Measurements from ENCODE around the gene POLR2M. TPM values are rescaled to one million over a fixed set of nuclear protein-coding genes. Genes with fewer than 3 reads are reported as not detected.

Gene POLR2M
- total RNA-seq, 1 donor from 2014 or later = 1,069 TPM

DNA sequence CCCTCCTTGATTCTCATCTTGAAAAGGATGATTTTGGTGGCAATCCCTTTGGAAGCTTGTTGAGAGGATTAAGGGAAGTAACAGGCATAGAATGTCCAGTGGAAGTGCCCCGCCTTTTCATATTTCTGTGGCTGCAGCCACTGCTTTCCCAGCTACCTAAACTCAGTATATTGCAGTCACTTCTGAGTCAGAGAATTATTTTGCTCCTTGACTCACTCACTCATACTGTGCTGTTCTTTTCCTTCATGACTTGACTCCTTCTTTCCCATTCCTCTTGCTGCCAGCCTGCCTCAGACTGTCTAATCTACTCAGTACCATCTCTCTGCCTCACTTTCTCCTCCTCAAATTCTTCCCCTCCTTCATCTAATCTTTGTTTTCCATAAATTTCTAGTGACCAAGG, 26.5 kb upstream of the POLR2M start:
- Histone ChIP-seq H2AFZ (replicated peaks) (no peak overlapping the region), H3K4me3 (no peak overlapping the region), H3K36me3 (no peaks in the 10 kb centered on the region), H3K79me2 (ENCODE audit: low read depth) (no peaks in the 10 kb centered on the region), H3K9ac (no peak overlapping the region), H3K9me3 (ENCODE audit: low read depth) (no peaks in the 10 kb centered on the region), H3K27me3 (no peaks in the 10 kb centered on the region), H3K4me2 (no peak overlapping the region), H3F3A (ENCODE audit: low read depth) (no peaks in the 10 kb centered on the region), H4K20me1 (ENCODE audit: low read depth) (no peaks in the 10 kb centered on the region), H3K27ac (no peak overlapping the region), H3K4me1 (no peaks in the 10 kb centered on the region)
- H3K4me1 Mint-ChIP-seq = no peaks in the 10 kb centered on the region
- H3K4me3 Mint-ChIP-seq = no peak overlapping the region
- peaks cover 6% of the 10 kb centered on the region for H3K27me3 Mint-ChIP-seq (ENCODE audit: insufficient read depth, low read depth)
- TF ChIP-seq, protein P1, sequence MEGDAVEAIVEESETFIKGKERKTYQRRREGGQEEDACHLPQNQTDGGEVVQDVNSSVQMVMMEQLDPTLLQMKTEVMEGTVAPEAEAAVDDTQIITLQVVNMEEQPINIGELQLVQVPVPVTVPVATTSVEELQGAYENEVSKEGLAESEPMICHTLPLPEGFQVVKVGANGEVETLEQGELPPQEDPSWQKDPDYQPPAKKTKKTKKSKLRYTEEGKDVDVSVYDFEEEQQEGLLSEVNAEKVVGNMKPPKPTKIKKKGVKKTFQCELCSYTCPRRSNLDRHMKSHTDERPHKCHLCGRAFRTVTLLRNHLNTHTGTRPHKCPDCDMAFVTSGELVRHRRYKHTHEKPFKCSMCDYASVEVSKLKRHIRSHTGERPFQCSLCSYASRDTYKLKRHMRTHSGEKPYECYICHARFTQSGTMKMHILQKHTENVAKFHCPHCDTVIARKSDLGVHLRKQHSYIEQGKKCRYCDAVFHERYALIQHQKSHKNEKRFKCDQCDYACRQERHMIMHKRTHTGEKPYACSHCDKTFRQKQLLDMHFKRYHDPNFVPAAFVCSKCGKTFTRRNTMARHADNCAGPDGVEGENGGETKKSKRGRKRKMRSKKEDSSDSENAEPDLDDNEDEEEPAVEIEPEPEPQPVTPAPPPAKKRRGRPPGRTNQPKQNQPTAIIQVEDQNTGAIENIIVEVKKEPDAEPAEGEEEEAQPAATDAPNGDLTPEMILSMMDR (IDR thresholded peaks at IDR 0.05) = no peak
- TF ChIP-seq EZH2 (IDR thresholded peaks at IDR 0.05) (no peak), EZH2phosphoT487 (IDR thresholded peaks at IDR 0.05) (no peak)
- H3K36me3 Mint-ChIP-seq = no peaks in the 10 kb centered on the region
- no peaks in the 10 kb centered on the region for H3K9me3 Mint-ChIP-seq
- no peak for DNase-seq (ENCODE audit: low spot score)
- no peak overlapping the region for H3K27ac Mint-ChIP-seq

DNA sequence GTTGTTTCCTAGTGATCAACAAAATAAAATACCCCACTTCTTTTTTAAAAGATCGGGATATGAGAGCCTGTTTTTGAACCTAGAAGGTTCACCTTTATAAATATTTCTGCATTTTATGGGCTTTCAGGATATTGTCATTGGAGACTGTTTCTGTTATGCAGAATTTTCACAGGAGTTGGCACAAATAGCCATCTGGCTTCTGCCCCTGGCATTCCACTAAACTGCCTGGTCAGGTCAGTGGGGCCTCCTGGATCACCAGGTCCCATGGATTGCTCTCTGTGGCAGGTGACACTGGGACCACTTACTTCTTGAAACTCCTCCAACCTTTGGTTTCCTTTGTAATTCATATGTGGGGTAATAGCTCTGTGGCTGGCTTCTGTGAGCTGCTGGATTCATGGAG, 25.5 kb upstream of the POLR2M start:
- no peaks in the 10 kb centered on the region for H3K4me1 ChIP-seq
- peaks cover 6% of the 10 kb centered on the region for H3K27me3 Mint-ChIP-seq (ENCODE audit: insufficient read depth, low read depth)
- H3K4me2 ChIP-seq = no peak overlapping the region
- H3K9ac ChIP-seq = no peak overlapping the region
- no peaks in the 10 kb centered on the region for H3F3A ChIP-seq (ENCODE audit: low read depth)
- TF ChIP-seq, protein P1 (IDR thresholded peaks at IDR 0.05) = no peak
- TF ChIP-seq EZH2phosphoT487 (IDR thresholded peaks at IDR 0.05) (no peak), EZH2 (IDR thresholded peaks at IDR 0.05) (no peak)
- no peaks in the 10 kb centered on the region for H4K20me1 ChIP-seq (ENCODE audit: low read depth)
- no peak overlapping the region for H3K4me3 ChIP-seq
- no peak for DNase-seq (ENCODE audit: low spot score)
- peaks cover 4% of the 10 kb centered on the region for H3K4me1 Mint-ChIP-seq
- H3K9me3 Mint-ChIP-seq = no peaks in the 10 kb centered on the region
- H3K27ac ChIP-seq = no peak overlapping the region
- no peaks in the 10 kb centered on the region for H3K9me3 ChIP-seq (ENCODE audit: low read depth)
- H2AFZ ChIP-seq (replicated peaks) = no peak overlapping the region
- H3K36me3 Mint-ChIP-seq = no peaks in the 10 kb centered on the region
- H3K27me3 ChIP-seq = no peaks in the 10 kb centered on the region
- H3K4me3 Mint-ChIP-seq = no peak overlapping the region
- no peaks in the 10 kb centered on the region for H3K79me2 ChIP-seq (ENCODE audit: low read depth)
- no peaks in the 10 kb centered on the region for H3K36me3 ChIP-seq
- no peak overlapping the region for H3K27ac Mint-ChIP-seq

DNA sequence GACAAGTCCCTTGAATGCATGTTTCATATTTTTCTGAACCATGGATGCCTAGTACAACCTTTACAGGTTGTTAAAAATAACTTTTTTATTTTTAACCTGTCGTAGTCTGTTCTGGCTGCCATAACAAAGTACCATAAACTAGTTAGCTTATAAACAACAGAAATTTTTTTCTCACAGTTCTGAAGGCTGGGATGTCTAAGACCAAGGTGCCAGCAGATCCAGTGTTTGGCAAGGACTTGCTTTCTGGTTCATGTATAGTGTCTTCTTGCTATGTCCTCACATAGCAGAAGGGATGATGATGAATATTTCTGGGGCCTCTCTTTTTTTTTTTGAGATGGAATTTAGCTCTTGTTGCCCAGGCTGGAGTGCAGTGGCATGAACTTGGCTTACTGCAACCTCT, 23.0 kb upstream of the POLR2M start:
- H3K27me3 ChIP-seq = no peaks in the 10 kb centered on the region
- no peaks in the 10 kb centered on the region for H3K79me2 ChIP-seq (ENCODE audit: low read depth)
- no peak for DNase-seq (ENCODE audit: low spot score)
- H2AFZ ChIP-seq (replicated peaks) = no peak overlapping the region
- Mint-ChIP-seq H3K4me1 (peaks cover 4% of the 10 kb centered on the region), H3K4me3 (no peak overlapping the region), H3K36me3 (no peaks in the 10 kb centered on the region), H3K27me3 (ENCODE audit: insufficient read depth, low read depth) (peaks cover 3% of the 10 kb centered on the region), H3K9me3 (no peaks in the 10 kb centered on the region), H3K27ac (no peak overlapping the region)
- no peak overlapping the region for H3K9ac ChIP-seq
- no peak overlapping the region for H3K27ac ChIP-seq
- no peaks in the 10 kb centered on the region for H3K36me3 ChIP-seq
- no peaks in the 10 kb centered on the region for H3K4me1 ChIP-seq
- no peaks in the 10 kb centered on the region for H3F3A ChIP-seq (ENCODE audit: low read depth)
- no peak overlapping the region for H3K4me3 ChIP-seq
- H3K4me2 ChIP-seq = no peak overlapping the region
- no peaks in the 10 kb centered on the region for H4K20me1 ChIP-seq (ENCODE audit: low read depth)
- TF ChIP-seq EZH2phosphoT487 (IDR thresholded peaks at IDR 0.05) = no peak
- TF ChIP-seq EZH2 (IDR thresholded peaks at IDR 0.05) = no peak
- TF ChIP-seq, protein P1 (IDR thresholded peaks at IDR 0.05) = no peak
- no peaks in the 10 kb centered on the region for H3K9me3 ChIP-seq (ENCODE audit: low read depth)
